ENCODE data around the gene RPS19. TPM values are rescaled to one million over a fixed set of nuclear protein-coding genes. Genes with fewer than 3 reads are reported as not detected.

The RPS19 gene
- total RNA-seq, 1 donor from 2014 or later: 3,078 TPM

DNA sequence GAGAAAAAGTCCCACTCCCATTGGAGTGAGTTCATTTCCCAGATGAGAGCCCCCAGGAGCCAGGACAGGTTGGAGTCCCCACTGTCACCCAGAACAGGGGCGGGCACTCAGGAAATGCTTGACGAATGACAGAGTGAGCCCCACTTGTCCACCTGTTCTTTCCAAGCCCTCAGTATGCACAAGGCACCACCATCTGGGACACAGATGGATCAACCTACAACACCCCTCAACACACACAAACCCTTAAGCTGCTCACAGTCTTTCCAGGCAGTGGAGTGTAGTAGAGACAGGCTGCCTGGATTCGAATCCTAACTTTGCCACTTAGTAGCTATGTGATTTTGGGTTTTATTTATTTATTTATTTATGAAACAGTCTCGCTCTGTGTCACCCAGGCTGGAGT, 30.9 kb downstream of the RPS19 start:
- DNase-seq (ENCODE audit: low read depth) (no peak), FAIRE-seq (no peak)
- H3K4me1 Mint-ChIP-seq (ENCODE audit: low read depth, unreplicated experiment): peaks cover 23% of the 10 kb centered on the region
- H3K9ac ChIP-seq (ENCODE audit: low read length): no peak overlapping the region
- H3K79me2 ChIP-seq (ENCODE audit: insufficient read depth, low read length): peaks cover 45% of the 10 kb centered on the region
- H3K4me2 ChIP-seq (ENCODE audit: low read length): no peak overlapping the region
- TF ChIP-seq EZH2 (IDR thresholded peaks at IDR 0.05; ENCODE audit: insufficient read depth, low read length): no peak
- TF ChIP-seq, protein P1, sequence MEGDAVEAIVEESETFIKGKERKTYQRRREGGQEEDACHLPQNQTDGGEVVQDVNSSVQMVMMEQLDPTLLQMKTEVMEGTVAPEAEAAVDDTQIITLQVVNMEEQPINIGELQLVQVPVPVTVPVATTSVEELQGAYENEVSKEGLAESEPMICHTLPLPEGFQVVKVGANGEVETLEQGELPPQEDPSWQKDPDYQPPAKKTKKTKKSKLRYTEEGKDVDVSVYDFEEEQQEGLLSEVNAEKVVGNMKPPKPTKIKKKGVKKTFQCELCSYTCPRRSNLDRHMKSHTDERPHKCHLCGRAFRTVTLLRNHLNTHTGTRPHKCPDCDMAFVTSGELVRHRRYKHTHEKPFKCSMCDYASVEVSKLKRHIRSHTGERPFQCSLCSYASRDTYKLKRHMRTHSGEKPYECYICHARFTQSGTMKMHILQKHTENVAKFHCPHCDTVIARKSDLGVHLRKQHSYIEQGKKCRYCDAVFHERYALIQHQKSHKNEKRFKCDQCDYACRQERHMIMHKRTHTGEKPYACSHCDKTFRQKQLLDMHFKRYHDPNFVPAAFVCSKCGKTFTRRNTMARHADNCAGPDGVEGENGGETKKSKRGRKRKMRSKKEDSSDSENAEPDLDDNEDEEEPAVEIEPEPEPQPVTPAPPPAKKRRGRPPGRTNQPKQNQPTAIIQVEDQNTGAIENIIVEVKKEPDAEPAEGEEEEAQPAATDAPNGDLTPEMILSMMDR (IDR thresholded peaks at IDR 0.05; ENCODE audit: insufficient read depth, low read depth, low read length): no peak
- peaks cover 62% of the 10 kb centered on the region for H4K20me1 ChIP-seq (ENCODE audit: insufficient read depth, low read length)
- no peaks in the 10 kb centered on the region for H3K27me3 ChIP-seq (ENCODE audit: insufficient read depth, low read length)
- H3K4me1 ChIP-seq (ENCODE audit: insufficient read depth, low read length): peaks cover 23% of the 10 kb centered on the region
- no peak overlapping the region for H3K27ac ChIP-seq (ENCODE audit: low read depth, low read length)
- no peak overlapping the region for H2AFZ ChIP-seq (ENCODE audit: low read depth, low read length)
- peaks cover 22% of the 10 kb centered on the region for H3K36me3 Mint-ChIP-seq (ENCODE audit: low read depth, unreplicated experiment)
- H3K27ac Mint-ChIP-seq (ENCODE audit: unreplicated experiment): no peak overlapping the region
- H3K36me3 ChIP-seq (ENCODE audit: insufficient read depth, low read length): peaks cover 10% of the 10 kb centered on the region
- no peak overlapping the region for H3K4me3 ChIP-seq (ENCODE audit: insufficient read depth, low read depth, low read length)
- H3K27me3 Mint-ChIP-seq (ENCODE audit: low read depth, unreplicated experiment): no peaks in the 10 kb centered on the region
- no peak overlapping the region for H3K4me3 Mint-ChIP-seq (ENCODE audit: unreplicated experiment)
- no peaks in the 10 kb centered on the region for H3K9me3 Mint-ChIP-seq (ENCODE audit: unreplicated experiment)
- no peaks in the 10 kb centered on the region for H3K9me3 ChIP-seq (ENCODE audit: insufficient read depth, low read depth, low read length)

DNA sequence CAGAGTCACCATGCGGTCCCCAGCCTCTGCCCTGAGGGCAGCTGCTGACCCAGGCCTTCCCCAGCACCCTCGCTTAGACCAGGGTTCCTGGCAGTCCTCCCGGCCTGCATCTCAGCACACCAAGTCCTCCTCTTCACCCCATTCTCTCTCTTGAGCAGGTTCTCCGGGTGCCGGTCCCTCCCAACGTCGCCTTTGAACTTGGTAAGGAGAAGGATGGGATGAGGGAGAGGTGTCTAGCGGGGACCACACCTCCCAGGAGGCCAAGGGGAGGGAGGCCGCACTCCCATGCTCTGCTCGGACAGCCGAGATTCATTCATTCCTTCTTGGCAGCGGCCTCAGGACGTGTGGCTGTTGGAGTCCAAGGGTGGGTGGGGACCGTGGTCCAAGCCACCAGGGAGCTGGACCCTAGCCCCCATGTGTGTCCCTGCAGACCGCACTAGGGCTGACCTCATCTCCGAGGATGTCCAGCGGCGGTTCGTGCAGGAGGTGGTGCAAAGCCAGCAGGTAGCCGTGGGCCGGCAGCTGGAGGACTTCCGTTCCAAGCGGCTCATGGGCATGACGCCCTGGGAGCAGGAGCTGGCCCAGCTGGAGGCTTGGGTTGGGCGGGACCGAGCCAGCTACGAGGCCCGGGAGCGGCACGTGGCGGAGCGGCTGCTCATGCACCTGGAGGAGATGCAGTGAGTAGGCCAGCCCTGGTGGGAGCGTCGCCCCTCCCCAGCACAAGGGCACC, 32.3 kb downstream of the RPS19 start:
- Histone ChIP-seq H3K4me3 (ENCODE audit: insufficient read depth, low read depth, low read length) (no peak overlapping the region), H3K4me1 (ENCODE audit: insufficient read depth, low read length) (peaks cover 13% of the 10 kb centered on the region), H3K9me3 (ENCODE audit: insufficient read depth, low read depth, low read length) (no peaks in the 10 kb centered on the region), H3K79me2 (ENCODE audit: insufficient read depth, low read length) (peaks cover 31% of the 10 kb centered on the region), H3K27ac (ENCODE audit: low read depth, low read length) (no peak overlapping the region), H3K9ac (ENCODE audit: low read length) (no peak overlapping the region), H3K27me3 (ENCODE audit: insufficient read depth, low read length) (no peaks in the 10 kb centered on the region), H2AFZ (ENCODE audit: low read depth, low read length) (no peak overlapping the region), H4K20me1 (ENCODE audit: insufficient read depth, low read length) (peaks cover 55% of the 10 kb centered on the region), H3K4me2 (ENCODE audit: low read length) (no peak overlapping the region), H3K36me3 (ENCODE audit: insufficient read depth, low read length) (peaks cover 10% of the 10 kb centered on the region)
- Mint-ChIP-seq H3K36me3 (ENCODE audit: low read depth, unreplicated experiment) (peaks cover 12% of the 10 kb centered on the region), H3K27me3 (ENCODE audit: low read depth, unreplicated experiment) (no peaks in the 10 kb centered on the region), H3K4me3 (ENCODE audit: unreplicated experiment) (no peak overlapping the region), H3K9me3 (ENCODE audit: unreplicated experiment) (no peaks in the 10 kb centered on the region), H3K27ac (ENCODE audit: unreplicated experiment) (no peak overlapping the region), H3K4me1 (ENCODE audit: low read depth, unreplicated experiment) (peaks cover 12% of the 10 kb centered on the region)
- FAIRE-seq (no peak), DNase-seq (ENCODE audit: low read depth) (no peak)
- TF ChIP-seq, protein P1 (IDR thresholded peaks at IDR 0.05; ENCODE audit: insufficient read depth, low read depth, low read length): no peak
- no peak for TF ChIP-seq EZH2 (IDR thresholded peaks at IDR 0.05; ENCODE audit: insufficient read depth, low read length)

DNA sequence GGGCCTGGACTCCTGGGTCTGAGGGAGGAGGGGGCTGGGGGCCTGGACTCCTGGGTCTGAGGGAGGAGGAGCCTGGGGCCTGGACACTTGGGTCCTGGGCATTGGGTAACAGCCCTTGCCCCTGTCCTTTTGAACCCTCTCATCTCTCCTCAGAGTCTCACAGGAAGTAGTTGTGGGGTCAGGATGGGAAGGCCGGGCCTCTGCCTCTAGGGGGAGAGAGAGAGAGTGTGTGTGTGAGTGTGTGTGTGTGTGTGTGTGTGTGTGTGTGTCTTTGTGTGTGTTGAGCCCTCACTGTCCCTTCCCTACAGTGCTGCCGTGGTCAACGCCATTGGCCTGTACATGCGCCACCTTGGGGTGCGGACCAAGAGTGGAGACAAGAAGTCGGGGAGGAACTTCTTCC, 33.8 kb downstream of the RPS19 start:
- TF ChIP-seq, protein P1 (IDR thresholded peaks at IDR 0.05; ENCODE audit: insufficient read depth, low read depth, low read length): no peak
- no peak for TF ChIP-seq EZH2 (IDR thresholded peaks at IDR 0.05; ENCODE audit: insufficient read depth, low read length)
- Mint-ChIP-seq H3K27ac (ENCODE audit: unreplicated experiment) (no peak overlapping the region), H3K36me3 (ENCODE audit: low read depth, unreplicated experiment) (peaks cover 15% of the 10 kb centered on the region), H3K27me3 (ENCODE audit: low read depth, unreplicated experiment) (no peaks in the 10 kb centered on the region), H3K9me3 (ENCODE audit: unreplicated experiment) (no peaks in the 10 kb centered on the region), H3K4me3 (ENCODE audit: unreplicated experiment) (no peak overlapping the region), H3K4me1 (ENCODE audit: low read depth, unreplicated experiment) (peaks cover 5% of the 10 kb centered on the region)
- no peak overlapping the region for H3K27ac ChIP-seq (ENCODE audit: low read depth, low read length)
- DNase-seq (ENCODE audit: low read depth) (no peak), FAIRE-seq (no peak)
- H3K9ac ChIP-seq (ENCODE audit: low read length): no peak overlapping the region
- no peak overlapping the region for H3K4me2 ChIP-seq (ENCODE audit: low read length)
- H3K36me3 ChIP-seq (ENCODE audit: insufficient read depth, low read length): peaks cover 17% of the 10 kb centered on the region
- H3K9me3 ChIP-seq (ENCODE audit: insufficient read depth, low read depth, low read length): no peaks in the 10 kb centered on the region
- H3K79me2 ChIP-seq (ENCODE audit: insufficient read depth, low read length): peaks cover 18% of the 10 kb centered on the region
- H2AFZ ChIP-seq (ENCODE audit: low read depth, low read length): no peak overlapping the region
- no peaks in the 10 kb centered on the region for H3K4me1 ChIP-seq (ENCODE audit: insufficient read depth, low read length)
- no peak overlapping the region for H3K4me3 ChIP-seq (ENCODE audit: insufficient read depth, low read depth, low read length)
- no peaks in the 10 kb centered on the region for H3K27me3 ChIP-seq (ENCODE audit: insufficient read depth, low read length)
- peaks cover 52% of the 10 kb centered on the region for H4K20me1 ChIP-seq (ENCODE audit: insufficient read depth, low read length)

Data from astrocyte (in vitro differentiated cells and primary cell).